GM19025 (cell line): ENCODE measurements around the gene CDON.
"Not testable (repeated sequence)": the region's sequence is repeated elsewhere in the genome, so short reads cannot be mapped to it uniquely, and the experiment has no call there.

Source experiments
- ATAC-seq: cut with Tn5 transposase; IDR thresholded peaks from one replicate; pipeline ENCODE4 v1.9.1; 2021; ENCODE audit warnings: mild to moderate bottlenecking, low read depth, moderate library complexity; ENCODE audit not compliant: unreplicated experiment

Gene CDON

DNA sequence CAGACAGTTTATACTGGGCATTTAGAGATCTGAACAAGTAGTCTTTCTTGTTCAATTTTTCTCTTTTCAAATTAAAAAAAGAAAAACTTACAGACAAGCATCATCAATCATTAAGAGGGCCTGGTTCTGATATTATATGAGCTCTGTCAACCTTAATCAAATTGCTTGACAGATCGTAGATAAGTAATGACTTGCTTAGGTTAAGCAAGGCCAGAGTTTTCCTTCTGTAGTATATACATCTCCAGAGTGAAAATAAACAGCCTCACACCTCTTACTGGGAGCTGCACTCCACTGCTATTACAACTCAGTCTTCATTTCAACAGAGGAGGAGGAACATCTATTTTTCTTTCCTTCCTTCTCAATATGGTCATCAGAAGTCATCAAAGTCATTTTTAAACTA, 13.5 kb downstream of the CDON start:
- no peak for ATAC-seq

GRCh38 chr11:126048197-126048596, 14.5 kb downstream of the CDON start:
- no peak for ATAC-seq

DNA sequence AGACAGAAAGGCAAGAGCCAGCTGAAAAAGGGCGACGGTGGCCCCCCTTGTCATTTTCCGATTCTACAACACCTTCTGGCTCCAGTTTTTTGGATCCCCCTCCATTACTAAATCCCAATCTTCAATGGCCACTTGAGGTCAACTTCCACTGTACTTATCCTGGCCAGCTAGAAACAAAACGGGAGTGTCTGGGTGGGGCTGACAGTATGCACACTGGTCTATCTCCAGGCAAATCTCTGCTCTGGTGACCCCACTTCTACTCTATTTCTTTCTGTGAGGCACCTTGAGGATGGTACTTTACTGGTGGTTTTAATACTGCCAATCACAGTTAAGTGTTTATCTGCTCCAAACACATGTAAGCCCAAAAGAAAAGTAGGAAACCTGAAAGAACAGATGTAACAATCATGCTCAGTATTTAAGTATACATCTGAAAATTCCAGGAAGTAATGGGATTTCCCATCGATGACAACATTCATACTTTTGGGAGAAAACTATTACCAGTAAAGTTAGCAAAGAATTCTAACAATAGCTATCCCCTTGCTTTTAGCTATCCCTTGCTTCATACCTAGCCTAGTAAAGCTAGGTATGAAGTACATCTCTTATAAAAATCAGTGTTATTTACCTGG, 16.0 kb downstream of the CDON start:
- ATAC-seq = no peak

GRCh38 chr11:126039485-126040271, 23.0 kb downstream of the CDON start:
- no peak for ATAC-seq

DNA sequence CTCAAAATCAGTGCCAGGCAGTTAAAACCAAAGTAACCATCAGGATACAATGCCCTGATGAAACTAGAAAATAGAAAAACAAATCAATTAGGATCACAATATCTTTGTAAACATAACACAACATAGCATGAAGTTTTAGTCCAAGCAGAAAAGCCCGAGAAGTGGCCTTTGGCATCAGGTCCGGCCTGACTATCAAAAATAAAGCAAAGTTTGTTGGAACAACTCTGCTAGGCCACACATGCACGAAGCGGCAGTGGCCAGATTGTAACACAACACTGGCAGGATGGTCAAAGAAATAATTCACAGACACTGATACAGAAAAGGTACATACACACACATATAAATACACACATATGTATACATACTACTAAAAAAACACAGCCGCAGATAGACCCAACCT, 26.9 kb downstream of the CDON start:
- no peak for ATAC-seq

DNA sequence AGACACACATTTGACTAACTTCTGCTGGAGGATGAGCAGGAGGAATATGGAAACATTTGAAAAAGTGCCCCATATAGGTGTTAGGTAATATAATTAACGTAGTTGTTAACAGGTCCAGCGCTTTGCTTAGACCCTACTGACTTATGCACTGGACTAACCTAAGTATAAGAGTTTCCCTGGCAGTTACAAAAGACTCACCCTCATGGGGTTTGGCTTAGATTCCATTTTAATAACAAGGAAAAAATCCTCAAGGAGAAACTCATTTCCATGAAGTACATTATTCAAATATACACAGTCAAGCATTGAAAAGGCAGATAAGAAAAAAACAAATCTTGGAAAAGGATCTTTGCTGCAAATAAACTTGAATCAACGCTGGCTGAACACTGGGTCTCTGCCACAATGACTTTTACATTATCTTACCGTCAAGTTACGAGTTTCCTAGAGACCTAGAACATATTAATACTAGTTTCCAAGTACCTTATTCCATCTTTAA, 27.7 kb downstream of the CDON start:
- no peak for ATAC-seq

DNA sequence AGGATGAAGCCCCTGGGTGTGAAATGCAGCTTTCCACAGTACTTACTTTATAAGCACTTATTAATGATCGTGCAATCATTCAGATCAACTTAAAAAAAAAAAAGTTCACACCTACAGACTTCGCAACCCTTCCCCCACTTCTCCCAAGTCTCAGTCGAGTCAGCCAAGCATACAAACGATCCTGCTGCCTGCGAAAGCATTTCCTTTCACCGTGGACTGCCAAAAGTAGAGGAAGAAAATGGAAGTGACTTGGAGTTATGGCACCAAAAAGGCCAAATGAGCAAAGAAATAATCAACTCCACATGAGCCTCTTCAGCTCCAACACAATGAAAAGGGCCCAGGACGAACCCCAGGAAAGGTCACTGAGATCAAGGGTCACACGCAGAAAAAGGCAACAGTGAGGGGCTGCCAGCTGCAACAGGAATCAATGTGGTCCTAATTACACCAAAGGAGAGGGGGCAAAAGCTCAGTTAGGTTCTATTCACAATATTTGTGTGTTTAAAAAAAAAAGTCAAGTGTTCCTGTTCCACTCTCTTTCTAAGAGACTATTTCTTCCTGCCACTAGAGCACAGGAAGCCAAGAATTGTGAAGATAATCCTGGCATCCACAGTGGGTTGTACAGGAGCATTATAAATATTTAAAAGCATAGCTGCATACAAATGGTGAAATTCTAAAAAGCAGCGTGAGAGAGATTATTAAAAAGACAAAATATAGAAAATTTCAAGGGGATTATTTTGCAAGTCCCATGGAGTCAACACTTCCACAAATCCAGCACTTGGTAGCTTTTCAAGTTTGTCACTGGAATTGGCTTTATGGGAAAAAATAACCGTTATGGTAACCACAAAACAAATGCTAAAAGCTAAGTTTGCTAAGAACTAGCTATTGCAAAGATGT, 28.4 kb downstream of the CDON start:
- no peak for ATAC-seq

DNA sequence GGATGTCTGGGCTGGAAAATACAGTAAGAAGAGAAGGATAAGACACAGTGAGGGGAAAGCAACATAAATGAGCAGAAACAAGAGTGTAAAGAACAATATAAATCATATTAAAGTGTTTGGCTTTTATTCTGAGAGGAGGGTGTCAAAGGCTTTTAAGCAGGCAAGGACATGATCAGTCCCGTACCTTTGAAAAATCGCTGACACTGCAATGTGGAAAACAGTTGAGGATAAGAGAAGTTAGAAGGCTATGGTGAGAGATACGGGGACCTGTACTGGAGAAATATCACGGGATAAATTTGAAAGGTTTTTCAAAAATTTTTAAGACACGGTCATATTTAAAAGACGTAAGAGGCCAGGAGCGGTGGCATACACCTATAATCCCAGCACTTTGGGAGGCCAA, 30.3 kb downstream of the CDON start:
- ATAC-seq = no peak

GRCh38 chr11:126029805-126030204, 32.9 kb downstream of the CDON start:
- no peak for ATAC-seq

GRCh38 chr11:126029237-126029636, 33.4 kb downstream of the CDON start:
- no peak for ATAC-seq

DNA sequence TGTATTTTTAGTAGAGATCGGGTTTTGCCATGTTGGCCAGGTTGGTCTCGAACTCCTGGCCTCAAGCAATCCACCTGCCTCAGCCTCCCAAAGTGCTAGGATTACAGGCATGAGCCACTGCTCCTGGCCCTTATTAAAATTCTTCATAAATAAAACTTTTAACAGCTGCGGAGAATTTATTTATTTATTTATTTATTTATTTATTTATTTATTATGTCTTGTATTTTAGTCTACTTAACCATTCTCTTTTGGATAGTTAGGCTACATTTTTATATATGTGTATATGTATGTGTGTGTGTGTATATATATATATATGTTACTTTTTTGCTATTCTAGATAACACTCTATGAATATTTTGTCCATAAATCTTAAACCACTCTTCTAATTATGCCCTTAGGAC, 34.1 kb downstream of the CDON start:
- not testable (repeated sequence) for ATAC-seq

DNA sequence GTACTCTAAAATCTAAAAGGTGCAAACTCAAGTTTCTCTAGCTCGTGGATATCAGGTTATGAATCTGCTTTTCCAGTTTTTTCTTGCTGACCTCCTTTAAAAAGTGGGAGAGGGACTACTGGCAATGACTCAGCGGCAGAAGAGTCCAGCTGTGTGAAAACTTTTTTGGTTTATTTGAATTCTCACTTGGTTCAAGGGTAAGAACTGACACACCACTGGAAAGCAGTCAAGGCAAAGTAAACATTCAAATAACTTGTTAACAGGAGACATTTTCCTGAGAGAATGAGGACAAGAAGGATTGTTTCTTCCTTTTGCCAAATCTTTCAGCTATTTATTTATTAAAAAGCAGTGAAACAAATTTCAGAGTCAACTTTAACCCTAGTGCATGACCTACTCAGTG, 36.1 kb downstream of the CDON start:
- ATAC-seq = no peak

GRCh38 chr11:126025822-126026221, 36.8 kb downstream of the CDON start:
- no peak for ATAC-seq

GRCh38 chr11:126024123-126024522, 38.5 kb downstream of the CDON start:
- ATAC-seq = no peak

GRCh38 chr11:126012852-126013251, 49.8 kb downstream of the CDON start:
- no peak for ATAC-seq

GRCh38 chr11:126011754-126012153, 50.9 kb downstream of the CDON start:
- no peak for ATAC-seq

DNA sequence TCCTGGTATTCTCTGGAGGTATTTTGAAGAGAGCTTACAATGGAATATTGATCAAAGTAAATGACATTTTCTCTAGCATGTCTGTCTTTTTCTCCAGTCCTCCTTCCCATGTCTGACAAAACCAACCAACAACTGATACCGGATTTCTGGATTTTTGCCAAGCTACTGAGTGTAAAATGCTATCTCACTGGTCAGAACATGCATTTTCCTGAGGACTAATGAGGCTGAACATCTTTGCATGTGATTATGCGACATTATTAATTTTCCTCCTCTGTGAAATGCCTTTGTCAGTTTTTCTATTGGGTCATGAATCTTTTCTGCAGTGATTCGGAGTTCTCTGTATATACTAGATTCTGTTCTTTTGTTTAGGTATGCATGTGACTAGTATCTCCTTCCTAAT, 51.4 kb downstream of the CDON start:
- no peak for ATAC-seq

GRCh38 chr11:126008956-126009355, 53.7 kb downstream of the CDON start:
- no peak for ATAC-seq

DNA sequence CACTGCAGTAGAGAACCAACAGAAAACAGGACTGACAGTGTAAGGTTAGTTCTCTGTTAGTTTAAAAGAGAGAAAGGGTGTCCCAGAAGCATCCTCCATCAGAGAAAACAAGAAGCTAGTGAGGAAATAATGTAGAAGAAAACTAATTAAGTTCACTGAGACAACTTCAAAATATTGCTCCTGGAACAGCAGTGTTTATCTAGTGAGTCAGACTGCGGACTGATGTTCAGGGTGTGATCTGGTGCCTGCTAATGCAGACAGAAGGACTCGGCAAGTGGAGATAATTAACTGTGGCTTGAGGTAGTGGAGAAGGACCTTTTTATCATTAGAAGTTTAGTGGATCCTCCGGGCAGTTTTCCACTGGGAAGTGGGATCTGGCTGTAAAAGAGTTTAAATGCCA, 55.4 kb downstream of the CDON start:
- ATAC-seq = no peak

- no peak for ATAC-seq
Measured at GRCh38 chr11:126006068-126006467, 56.6 kb downstream of the CDON start.

DNA sequence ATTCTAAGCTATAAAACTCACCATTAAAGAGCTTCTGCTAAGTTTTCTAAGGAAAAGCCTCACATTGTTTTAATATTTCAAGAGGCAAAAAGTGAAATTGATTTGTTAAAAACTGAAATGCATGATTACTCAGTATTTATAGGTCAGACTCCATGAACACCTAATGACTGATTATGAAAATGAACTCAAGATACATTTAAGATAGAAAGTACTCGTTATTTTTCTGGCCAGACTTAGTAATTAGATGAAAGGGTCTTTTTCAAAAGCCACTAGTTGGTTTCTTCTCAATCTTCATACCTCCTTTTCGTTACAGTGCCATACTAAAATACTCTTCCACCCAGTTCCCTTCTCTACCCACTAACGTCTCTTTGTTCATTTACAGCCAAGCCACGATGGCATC, 60.5 kb downstream of the CDON start:
- ATAC-seq = no peak
